HEK293T (cell line): ENCODE measurements around the gene C5AR2.

ENCODE experiments used
- ARNT ChIP-seq: fragments of 450-650 bp; IDR thresholded peaks from 2 replicates; pipeline ENCODE4 v1.6.1; 2017; ENCODE audit warnings: mild to moderate bottlenecking
- CTBP1 ChIP-seq: fragments of 450-650 bp; IDR thresholded peaks from 2 replicates; pipeline ENCODE4 v1.6.1; 2016; ENCODE audit warnings: borderline replicate concordance
- HDGF ChIP-seq: fragments of 450-650 bp; IDR thresholded peaks from 2 replicates; pipeline ENCODE4 v1.6.1; 2017; ENCODE audit warnings: antibody characterized with exemption, borderline replicate concordance
- TARDBP ChIP-seq: fragments of 450-650 bp; IDR thresholded peaks from 2 replicates; pipeline ENCODE4 v1.6.1; 2016

- TF ChIP-seq HDGF, result no peak
- TF ChIP-seq TARDBP, result no peak
- TF ChIP-seq CTBP1, result no peak
- no peak for TF ChIP-seq ARNT
Measured at GRCh38 chr19:47353307-47353712, 21.3 kb downstream of the C5AR2 start.
